IPS-18c (cell line): ENCODE results near the gene CCDC192.

Experiments used
- H3K4me3 ChIP-seq: 2 replicates; pipeline ENCODE4 v1.7.0; 2013; ENCODE audit warnings: low read depth, mild to moderate bottlenecking, low read length, moderate library complexity; ENCODE audit not compliant: insufficient read depth
- H3K9me3 ChIP-seq: one replicate; pipeline ENCODE4 v1.6.1; 2013; ENCODE audit warnings: mild to moderate bottlenecking, low read length, moderate library complexity; ENCODE audit not compliant: control insufficient read depth, insufficient read depth

The CCDC192 gene

GRCh38 chr5:127871503-127872153, 168.4 kb downstream of the CCDC192 start:
- H3K9me3 ChIP-seq, result no peaks in the 10 kb centered on the region
- H3K4me3 ChIP-seq, result no peak overlapping the region

DNA sequence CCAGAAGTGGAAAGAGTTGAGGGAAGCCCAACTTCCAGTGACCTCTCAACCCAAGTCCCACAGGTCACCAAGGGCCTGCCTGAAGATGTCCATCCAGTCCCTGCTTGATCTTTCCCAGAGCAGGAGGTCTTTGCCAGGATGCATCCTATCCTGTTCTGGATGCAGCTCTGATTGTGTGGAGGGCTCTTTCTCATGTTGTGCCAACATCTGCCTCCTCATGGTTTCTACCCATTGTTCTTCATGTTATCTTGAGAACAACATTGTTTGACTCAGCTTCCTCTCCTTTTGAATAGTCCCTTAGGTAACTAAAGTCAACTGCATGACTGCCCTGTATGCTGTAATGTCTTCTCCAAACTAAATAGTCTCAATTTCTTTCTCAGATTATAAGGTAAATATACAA, 169.3 kb downstream of the CCDC192 start:
- Histone ChIP-seq H3K4me3 (no peak overlapping the region), H3K9me3 (no peaks in the 10 kb centered on the region)

DNA sequence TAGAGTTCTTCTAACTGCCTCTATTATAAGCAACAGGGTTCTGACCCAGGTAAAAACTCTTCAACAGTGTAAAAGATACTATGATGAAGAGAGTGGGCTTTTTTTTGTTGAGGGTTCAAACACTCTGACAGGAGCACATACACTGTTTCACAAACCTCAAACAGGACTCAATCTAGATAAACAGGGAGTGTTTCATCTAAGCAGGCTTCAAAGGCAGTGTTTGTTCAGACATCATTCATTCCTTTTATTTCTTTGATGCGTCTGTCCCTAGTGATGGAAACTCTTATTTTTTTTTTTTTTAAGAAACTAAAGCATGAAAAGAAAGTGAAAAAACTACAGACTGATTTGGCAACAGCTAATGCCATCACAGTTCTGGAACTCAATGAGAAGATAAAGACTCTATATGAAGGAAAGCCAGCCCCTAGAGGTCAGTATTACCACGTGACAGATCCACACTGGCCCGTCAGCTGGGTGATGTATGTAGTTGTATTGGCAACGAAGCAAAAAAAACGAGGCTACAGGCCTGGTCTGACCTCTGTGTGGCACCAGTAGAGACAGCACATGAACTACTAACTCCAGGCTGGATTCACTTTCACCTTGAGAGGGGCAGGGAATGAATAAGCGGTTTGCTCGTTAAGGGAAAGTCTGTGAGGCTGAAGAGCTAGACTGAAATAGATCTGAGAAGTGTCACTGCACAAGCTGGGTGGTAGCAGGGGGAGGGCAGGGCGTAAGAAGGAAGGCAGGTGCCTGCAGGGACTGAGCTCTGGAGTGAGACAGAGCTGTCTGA, 172.2 kb downstream of the CCDC192 start:
- no peak overlapping the region for H3K4me3 ChIP-seq
- no peaks in the 10 kb centered on the region for H3K9me3 ChIP-seq

DNA sequence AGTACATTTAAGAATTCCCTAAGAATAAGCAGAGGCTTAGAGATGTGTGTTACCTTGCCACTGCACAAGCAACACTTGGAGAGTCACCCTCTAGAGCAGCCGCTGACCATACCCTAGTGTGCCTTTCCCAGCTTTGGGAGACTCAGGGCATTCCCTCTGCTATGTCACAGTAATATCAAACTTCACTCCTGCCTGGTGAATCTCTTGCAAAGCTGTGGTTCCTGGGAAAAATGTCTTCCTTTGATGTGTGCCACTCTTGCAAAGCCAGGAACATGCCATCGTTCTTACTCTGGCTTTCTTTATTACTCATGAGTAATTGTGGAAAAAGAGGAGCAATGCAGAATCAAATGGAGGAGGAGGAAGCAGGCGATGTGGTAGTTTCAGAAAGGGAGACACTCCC, 173.2 kb downstream of the CCDC192 start:
- H3K4me3 ChIP-seq, result no peak overlapping the region
- no peaks in the 10 kb centered on the region for H3K9me3 ChIP-seq

- Histone ChIP-seq H3K9me3 (no peaks in the 10 kb centered on the region), H3K4me3 (no peak overlapping the region)
Measured at GRCh38 chr5:127878174-127878750, 175.1 kb downstream of the CCDC192 start.

DNA sequence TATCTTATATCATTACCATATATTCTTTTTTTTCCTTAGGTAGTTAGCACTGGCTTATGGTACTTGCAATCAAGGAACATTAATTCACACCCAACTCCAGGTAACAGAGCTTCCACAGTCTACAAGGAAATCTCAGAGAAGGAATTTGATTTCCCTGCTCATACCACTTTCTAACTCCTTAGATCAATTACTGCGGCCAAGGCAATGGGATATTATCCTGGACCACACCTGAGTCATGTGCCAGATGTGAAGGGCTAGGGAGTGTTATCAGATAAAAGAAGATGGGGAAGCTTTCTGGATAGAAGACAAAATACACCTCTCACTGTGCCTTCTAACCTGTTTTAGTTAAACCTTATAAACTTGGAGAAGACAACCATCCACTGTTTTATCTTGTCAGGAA, 181.2 kb downstream of the CCDC192 start:
- Histone ChIP-seq H3K9me3 (peaks cover 2% of the 10 kb centered on the region), H3K4me3 (no peak overlapping the region)

GRCh38 chr5:127885176-127885575, 182.0 kb downstream of the CCDC192 start:
- no peak overlapping the region for H3K4me3 ChIP-seq
- peaks cover 2% of the 10 kb centered on the region for H3K9me3 ChIP-seq

GRCh38 chr5:127886081-127886480, 182.9 kb downstream of the CCDC192 start:
- H3K4me3 ChIP-seq, result no peak overlapping the region

DNA sequence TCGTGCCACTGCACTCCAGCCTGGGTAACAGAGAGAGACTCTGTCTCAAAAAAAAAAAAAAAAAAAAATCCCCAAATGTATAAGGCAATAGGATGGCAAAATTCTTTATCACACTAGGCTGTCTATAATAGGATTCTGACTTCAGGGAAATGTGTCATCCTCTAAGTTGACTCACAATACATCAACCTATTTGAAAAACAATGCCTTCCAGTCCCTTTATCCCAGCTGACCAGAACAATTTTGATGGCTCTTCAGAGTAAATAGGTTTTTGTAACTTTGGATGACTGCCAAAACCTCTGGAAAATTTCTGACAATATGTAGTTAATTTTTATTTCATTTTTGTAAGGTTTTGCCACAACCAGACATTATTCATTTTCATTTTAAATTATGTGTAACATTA, 184.1 kb downstream of the CCDC192 start:
- no peak overlapping the region for H3K4me3 ChIP-seq
- H3K9me3 ChIP-seq, result peaks cover 2% of the 10 kb centered on the region

More at GRCh38 chr5:127886081-127886480, 182.9 kb downstream of the CCDC192 start:
- H3K9me3 ChIP-seq, result peaks cover 2% of the 10 kb centered on the region

- Histone ChIP-seq H3K4me3 (no peak overlapping the region), H3K9me3 (no peaks in the 10 kb centered on the region)
Measured at GRCh38 chr5:127891942-127892341, 188.8 kb downstream of the CCDC192 start.

DNA sequence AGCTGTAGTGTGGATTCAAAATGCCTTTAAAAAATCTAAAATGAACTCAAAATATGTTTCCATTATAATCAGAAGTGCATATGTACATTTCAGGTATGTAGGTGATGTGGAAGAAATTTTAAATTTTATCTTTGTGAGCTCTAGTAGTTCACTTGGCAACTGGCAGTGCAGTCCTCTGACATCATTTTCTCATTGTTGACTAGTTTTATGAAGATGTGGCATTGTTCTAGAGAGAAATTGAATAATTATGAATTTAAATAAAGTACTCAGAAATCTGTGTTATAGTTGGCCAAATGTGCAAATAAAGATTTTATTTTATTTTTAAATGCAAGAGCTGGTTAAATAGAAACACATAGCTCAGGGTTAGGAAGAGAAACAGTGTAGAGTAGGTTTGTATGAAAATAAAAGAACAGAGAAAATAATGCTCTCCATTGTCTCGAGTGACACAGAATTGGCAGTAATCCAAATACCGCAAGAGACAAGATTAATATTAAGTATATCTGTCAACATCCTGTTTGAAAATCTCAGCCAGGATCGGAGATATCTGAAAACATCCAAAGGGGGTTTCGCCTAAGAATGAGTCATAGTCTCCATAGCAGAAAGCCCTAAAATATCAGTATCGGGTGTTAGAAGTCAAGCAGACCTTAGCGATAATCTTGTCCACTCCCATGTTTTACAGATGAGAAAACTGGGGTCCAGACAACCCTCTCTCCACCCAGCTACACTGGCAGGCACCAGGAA, 189.4 kb downstream of the CCDC192 start:
- Histone ChIP-seq H3K9me3 (no peaks in the 10 kb centered on the region), H3K4me3 (no peak overlapping the region)

- no peaks in the 10 kb centered on the region for H3K9me3 ChIP-seq
- no peak overlapping the region for H3K4me3 ChIP-seq
Measured at GRCh38 chr5:127893232-127893631, 190.0 kb downstream of the CCDC192 start.

DNA sequence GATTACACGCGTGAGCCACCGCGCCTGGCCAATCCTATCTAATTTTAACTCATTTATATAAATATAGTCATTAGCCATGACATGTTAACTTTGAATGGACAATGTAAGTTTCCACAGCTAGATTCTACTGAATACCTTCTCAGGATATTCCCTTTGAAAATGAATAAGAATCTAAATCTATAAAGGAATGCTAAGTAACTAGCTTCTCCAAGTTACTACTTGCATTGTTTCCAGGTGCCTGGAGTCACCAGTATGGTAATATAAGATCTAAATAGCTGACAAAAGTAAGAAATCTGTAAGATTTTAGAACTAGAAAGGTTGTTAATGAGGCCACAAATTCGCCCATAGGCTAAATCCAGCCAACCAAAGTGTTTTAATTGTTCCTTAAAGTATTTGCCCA, 191.3 kb downstream of the CCDC192 start:
- no peaks in the 10 kb centered on the region for H3K9me3 ChIP-seq
- H3K4me3 ChIP-seq, result no peak overlapping the region

DNA sequence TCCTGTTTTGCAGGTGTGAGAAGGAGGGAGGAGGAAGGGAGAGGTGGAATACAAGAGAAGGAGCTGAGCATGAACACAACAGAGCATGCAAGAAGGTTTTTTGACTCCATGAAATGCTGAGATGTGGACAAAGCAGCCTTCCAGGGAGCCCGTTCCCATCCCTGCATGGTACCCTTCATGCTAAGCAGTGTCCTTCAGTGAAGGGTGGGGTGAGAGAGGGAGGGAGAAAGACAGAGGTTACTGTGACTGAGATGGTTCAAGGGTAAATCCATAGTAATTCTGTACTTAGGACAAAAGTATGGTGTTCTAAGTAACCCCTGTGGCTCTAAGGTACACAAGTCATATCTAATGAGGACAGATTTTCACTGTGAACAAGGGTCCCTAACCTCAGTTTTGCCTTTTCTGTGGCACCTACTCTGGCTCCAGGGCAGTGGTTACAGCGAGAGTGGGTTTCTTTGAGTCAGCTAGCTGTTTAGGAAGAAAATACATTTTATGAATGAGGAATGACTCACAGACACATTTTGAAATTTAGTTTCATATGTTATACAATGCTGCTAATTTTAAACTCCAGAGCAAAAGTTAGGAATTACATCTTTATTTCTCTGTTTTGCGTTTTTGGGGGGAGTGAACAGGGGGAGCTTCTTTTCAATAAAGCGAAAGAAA, 195.5 kb downstream of the CCDC192 start:
- H3K9me3 ChIP-seq, result no peaks in the 10 kb centered on the region
- H3K4me3 ChIP-seq, result no peak overlapping the region

GRCh38 chr5:127899214-127899610, 196.0 kb downstream of the CCDC192 start:
- Histone ChIP-seq H3K4me3 (no peak overlapping the region), H3K9me3 (no peaks in the 10 kb centered on the region)

- Histone ChIP-seq H3K9me3 (no peaks in the 10 kb centered on the region), H3K4me3 (no peak overlapping the region)
Measured at GRCh38 chr5:127906562-127907204, 203.5 kb downstream of the CCDC192 start.

DNA sequence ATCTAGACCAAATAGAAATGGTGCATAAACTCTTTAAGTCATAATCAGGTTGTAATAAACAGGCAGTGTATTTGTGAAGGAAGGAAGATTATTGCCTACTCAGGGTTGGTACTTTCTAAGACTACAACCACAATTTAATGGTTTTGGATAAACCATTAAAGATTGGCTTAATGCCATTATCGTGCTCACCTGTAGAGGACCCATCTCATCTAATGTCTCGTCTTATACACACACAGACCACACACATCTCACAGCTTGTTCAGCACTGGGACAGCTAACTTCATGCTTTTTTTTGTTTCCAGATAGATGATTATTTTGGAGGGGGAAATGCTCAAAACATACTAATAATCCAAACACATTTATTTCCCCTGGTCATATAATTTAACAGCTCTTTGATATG, 204.7 kb downstream of the CCDC192 start:
- H3K9me3 ChIP-seq, result no peaks in the 10 kb centered on the region
- no peak overlapping the region for H3K4me3 ChIP-seq
